Fibroblast of skin of back (primary cell): ENCODE results near the gene GARIN3. TPM values are rescaled to one million over a fixed set of nuclear protein-coding genes. Genes with fewer than 3 reads are reported as not detected.
"Not testable (repeated sequence)": the region's sequence is repeated elsewhere in the genome, so short reads cannot be mapped to it uniquely, and the experiment has no call there.

Experiments used
- DNase-seq: peaks from one replicate; pipeline ENCODE4 v3.0.0-alpha.2; 2013
- polyA plus RNA-seq, 2 experiments: library from polyadenylated mRNA; unstranded; fragments of 120-200 nt; gene quantifications; one replicate each; pipeline ENCODE4 v1.2.1, GENCODE V29; 2013; ENCODE audit not compliant: insufficient read length in 2 of 2

GARIN3 gene
- not detected for polyA plus RNA-seq (2013, experiment 1 of 2; ENCODE audit: insufficient read length)
- not detected for polyA plus RNA-seq (2013, experiment 2 of 2; ENCODE audit: insufficient read length)

GRCh38 chr5:157166214-157167213 lies at the start of gene GARIN3:
GARIN3 (minus strand) TSS chr5:157166264; CDS start chr5:157166168, 96 bp downstream.
- DNase-seq, result no peak

- peak; percentile 50 for DNase-seq
These were observed 49.6 kb upstream of the GARIN3 start for GRCh38 chr5:157215514-157216167.

DNA sequence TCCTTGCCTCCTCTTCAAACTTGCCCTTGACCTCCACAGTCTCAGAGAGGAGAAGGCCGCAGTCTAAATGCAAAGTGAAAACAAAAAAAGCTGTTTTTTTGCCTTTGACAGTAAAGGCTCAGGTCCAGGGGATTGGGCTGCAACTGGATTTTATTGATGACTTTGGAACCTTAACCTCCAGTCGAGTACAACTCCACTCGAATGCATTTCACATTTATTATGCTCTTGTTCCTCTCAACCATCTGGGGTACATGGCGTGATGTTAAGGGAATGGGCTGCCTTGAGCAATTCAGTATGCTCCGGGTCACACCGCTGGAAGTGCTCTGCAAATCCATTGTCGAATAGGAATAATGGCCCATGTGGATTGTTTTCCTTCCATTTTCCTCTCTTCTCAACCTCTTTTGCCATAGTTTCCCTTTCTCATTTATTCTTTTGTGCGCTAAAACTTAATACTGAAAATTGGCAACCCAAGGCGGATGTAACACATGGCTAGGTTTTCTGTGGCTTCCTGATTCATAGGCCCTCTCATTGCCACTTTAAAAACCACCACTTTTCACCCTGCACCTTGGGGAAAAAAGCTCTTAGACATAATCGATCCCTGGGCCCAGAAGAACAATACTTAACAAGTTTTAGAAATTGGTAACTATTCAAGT lies 48.9 kb upstream of the GARIN3 start:
- no peak for DNase-seq

GRCh38 chr5:157214415-157214814 lies 48.4 kb upstream of the GARIN3 start:
- no peak for DNase-seq

DNA sequence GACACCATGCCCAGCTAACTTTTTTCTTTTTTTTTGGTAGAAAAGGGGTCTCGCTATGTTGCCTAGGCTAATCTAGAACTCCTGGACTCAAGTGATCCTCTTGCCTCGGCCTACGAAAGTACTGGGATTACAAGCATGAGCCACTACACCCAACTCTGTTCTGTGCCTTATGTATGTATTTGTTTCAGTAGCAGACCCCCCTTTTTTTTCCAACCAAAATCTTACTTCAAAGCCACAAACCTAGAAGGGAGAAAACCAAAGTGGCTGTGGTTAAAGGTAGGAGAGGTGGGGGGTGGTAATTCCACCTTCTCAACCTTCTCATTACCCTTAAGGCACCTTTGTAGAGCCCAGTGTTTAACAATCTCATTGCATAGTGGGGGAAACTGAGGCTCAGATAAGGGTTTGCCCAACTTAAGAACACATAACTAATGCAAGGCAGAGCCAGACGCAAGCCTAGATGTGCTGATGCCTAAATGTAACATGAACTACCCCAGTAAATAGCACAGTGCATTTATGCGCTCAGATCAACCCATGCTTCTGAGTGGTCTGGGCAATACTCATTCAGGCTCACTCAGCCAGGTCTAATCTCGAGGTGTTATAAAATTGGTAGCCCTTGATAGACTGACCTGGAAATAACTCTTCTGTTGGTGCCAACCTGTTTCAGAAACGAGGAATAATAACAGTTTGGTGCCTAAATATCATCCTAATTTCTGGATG lies 47.6 kb upstream of the GARIN3 start:
- no peak for DNase-seq

GRCh38 chr5:157212307-157212706 lies 46.2 kb upstream of the GARIN3 start:
- no peak for DNase-seq

DNA sequence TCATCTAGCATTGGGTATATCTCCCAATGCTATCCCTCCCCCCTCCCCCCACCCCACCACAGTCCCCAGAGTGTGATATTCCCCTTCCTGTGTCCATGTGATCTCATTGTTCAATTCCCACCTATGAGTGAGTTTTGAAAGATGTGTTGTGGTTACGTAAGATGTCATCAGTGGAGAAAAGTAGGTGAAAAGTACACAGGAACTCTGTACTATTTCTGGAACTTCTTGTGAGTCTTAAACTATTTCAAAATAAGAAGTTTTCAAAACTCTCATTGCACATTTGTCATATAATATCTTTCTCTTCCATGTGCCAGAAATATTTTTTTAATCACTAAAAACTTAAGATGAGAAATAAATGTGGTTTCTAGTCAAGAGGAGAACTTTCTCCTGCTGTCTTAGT lies 44.6 kb upstream of the GARIN3 start:
- DNase-seq, result peak; percentile 24

GRCh38 chr5:157205708-157206107 lies 39.6 kb upstream of the GARIN3 start:
- no peak for DNase-seq

GRCh38 chr5:157204765-157205164 lies 38.7 kb upstream of the GARIN3 start:
- DNase-seq, result no peak

DNA sequence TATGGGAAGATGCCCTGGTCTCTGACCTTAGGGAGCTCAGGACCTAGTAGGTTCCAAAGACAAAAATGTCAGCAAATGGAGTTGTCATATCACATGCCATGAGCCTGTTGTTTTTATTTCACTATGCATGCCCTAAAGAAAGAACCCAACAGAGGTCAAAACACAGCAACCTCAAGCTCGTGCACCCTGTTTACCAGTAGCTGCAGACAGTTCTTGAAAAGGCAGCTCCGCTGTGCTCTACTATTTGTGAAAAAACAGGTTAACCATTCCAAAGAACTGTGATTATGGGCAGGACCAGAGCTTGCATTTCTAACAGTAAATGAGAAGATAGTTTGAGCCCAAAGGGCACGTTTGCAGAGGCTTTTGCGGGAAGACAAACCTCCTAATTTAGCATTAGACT lies 37.4 kb upstream of the GARIN3 start:
- no peak for DNase-seq

GRCh38 chr5:157201857-157202256 lies 35.8 kb upstream of the GARIN3 start:
- DNase-seq, result no peak

DNA sequence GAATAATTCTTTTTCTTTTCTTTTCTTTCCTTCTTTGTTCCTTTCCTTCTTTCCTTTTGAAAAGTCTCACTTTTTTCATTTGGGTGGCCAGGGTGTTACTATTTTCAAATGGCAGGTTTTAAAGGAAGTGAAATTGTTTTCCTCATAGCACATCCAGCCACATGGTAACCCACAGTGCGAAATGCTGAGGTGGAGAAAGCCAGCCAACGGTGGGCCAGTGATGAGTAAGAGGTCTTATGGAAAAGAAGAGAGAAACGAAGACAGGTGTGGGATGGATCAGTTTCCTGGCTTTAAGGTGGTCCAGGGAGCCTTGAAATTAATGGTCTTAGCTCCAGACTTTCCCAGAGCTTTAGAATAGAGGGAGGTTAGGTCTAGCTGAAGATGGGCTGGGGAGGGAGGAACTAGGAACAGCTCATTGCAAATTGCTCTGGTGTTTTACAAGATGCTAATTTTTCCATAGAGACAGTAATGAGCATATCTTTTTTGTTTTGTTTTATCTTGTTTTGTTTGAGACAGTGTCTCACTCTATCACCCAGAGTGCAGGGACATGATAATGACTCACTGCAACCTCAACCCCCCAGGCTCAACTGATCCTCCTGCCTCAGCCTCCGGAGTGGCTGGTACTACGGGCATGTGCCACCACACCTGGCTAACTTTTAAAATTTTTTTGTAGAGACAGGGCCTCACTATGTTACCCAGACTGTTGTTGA lies 32.4 kb upstream of the GARIN3 start:
- DNase-seq, result no peak

GRCh38 chr5:157197086-157197485 lies 31.0 kb upstream of the GARIN3 start:
- no peak for DNase-seq

GRCh38 chr5:157196045-157196444 lies 30.0 kb upstream of the GARIN3 start:
- DNase-seq, result no peak

GRCh38 chr5:157193699-157194424 lies 27.8 kb upstream of the GARIN3 start:
- DNase-seq, result no peak

- no peak for DNase-seq
These were observed 23.2 kb upstream of the GARIN3 start for GRCh38 chr5:157189223-157189622.

- no peak for DNase-seq
These were observed 22.2 kb upstream of the GARIN3 start for GRCh38 chr5:157188270-157188669.

DNA sequence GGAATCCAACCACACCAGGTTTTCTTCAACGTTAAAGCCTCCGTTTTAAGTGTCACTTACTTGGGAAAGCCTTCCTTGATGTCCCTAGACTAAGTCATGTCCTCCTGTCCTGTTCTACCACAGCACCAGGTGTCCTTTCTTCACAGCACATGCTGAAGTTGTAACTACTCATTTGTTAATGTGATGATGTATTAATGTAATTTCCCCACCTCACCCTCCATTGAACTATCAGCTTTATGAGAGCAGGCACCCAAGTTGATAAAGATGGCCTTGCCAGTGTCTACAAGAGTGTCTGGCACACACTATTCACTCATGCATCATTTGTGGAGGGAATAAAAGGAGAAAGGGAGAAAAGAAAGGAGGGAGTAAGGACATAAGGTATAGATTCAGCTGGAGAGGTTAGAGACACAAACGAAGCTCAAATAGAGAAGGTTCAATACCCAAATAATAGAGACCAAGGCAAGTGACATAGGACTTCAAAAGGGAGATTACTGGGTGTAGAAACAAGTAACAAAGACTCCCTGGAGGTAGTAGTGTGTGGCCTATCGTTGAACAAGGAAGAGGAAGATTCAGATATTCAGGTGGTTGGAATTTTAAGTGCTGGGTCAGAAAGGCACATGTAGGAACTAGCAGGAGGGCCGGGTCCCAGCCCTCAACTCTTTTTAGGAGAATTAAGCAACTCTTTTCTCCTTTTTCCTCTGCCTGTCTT lies 21.1 kb upstream of the GARIN3 start:
- no peak for DNase-seq

DNA sequence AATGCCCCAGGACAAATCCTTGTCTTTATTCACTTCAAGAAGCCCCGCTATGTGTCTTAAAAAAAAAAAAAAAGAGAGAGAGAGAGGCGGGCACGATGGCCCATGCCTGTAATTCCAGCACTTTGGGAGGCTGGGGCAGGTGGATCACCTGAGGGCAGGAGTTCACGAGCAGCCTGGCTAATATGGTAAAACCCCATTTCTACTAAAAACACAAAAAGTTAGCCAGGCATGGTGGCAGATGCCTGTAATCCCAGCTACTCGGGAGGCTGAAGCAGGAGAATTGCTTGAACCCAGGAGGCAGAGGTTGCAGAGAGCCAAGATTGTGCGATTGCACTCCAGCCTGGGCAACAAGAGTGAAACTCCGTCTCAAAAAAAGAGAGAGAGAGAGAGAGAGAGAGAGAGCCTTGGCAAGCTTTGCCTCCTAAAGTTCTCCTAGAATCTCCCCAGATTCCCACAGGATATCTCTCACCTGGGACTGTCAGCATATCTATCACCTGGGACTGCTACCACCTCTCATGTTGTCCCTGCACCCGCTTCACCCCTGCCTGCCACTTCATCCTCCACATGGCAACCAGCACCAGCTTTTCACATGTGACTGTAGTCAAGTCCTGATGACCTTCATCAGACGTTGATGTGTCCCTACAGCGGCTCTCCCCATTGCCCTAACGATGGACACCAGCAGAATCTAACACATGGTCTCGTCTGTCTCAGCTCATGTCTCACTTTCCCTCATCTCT lies 20.4 kb upstream of the GARIN3 start:
- DNase-seq, result no peak

GRCh38 chr5:157185122-157185521 lies 19.1 kb upstream of the GARIN3 start:
- not testable (repeated sequence) for DNase-seq
